ENCODE measurements around the gene LIPT1.

DNA sequence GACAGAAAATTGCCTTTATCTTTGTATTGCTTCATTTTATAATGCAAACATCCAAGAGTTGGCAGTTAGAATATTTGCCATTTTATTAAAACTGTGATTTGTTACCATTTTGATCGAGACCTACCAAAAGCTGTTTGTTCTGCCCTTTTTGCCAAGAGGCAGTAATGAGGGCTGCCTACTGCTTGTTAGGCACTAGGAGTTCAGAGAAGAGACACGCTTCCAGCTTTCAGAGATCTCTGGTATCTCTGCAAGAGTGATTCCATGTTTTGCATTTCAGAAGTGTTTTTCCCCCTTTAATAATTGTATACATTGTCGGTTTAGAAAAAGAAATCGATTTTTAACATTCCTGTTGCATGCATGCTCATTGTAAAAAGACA lies 26.8 kb downstream of the LIPT1 start:
- TF ChIP-seq EZH2 (IDR thresholded peaks at IDR 0.05) (no peak), POLR2AphosphoS5 (IDR thresholded peaks at IDR 0.05; ENCODE audit: borderline replicate concordance, low read depth, low read length) (no peak), FOXP2 (optimal IDR thresholded peaks at IDR 0.05; ENCODE audit: control extremely low read depth, extremely low read length, insufficient read depth) (no peak)
